DND-41 (cell line): Measurements from ENCODE around the gene PGM2L1.

Experiments used
- ATAC-seq: fragments of 200-7000 bp; cut with Tn5 transposase; 3 replicates; pipeline ENCODE4 v1.9.1; 2021; ENCODE audit warnings: low read depth; ENCODE audit not compliant: insufficient read depth
- DNase-seq: peaks from one replicate; pipeline ENCODE4 v3.0.0-alpha.2; 2020
- H2AFZ ChIP-seq: 2 replicates; pipeline ENCODE4 v1.6.0; 2012; ENCODE audit warnings: low read depth, low read length
- H3K27ac ChIP-seq: 2 replicates; pipeline ENCODE4 v1.5.1; 2012; ENCODE audit warnings: low read length, inconsistent platforms
- H3K27me3 ChIP-seq: fragments of 200-600 bp; sonication (generic); 2 replicates; pipeline ENCODE4 v1.6.0; 2012; ENCODE audit warnings: low read length, mild to moderate bottlenecking, inconsistent platforms; ENCODE audit not compliant: insufficient read depth, poor library complexity
- H3K36me3 ChIP-seq: 2 replicates; pipeline ENCODE4 v1.5.1; 2012; ENCODE audit warnings: low read length, inconsistent platforms; ENCODE audit not compliant: insufficient read depth
- H3K4me1 ChIP-seq: 2 replicates; pipeline ENCODE4 v1.5.1; 2012; ENCODE audit warnings: mild to moderate bottlenecking, low read length; ENCODE audit not compliant: insufficient read depth
- H3K4me2 ChIP-seq: 2 replicates; pipeline ENCODE4 v1.6.0; 2012; ENCODE audit warnings: mild to moderate bottlenecking, moderate library complexity, low read length, inconsistent platforms; ENCODE audit not compliant: insufficient read depth
- H3K4me3 ChIP-seq, 2 experiments: fragments of 200-600 bp in 1 of 2; shearing (Covaris generic) in 1 of 2; 2 replicates each; pipeline ENCODE4 v1.5.1; 2012 to 2016; ENCODE audit warnings: inconsistent platforms in 2 of 2, low read length in 2 of 2, mild to moderate bottlenecking in 2 of 2, low read depth in 1 of 2, moderate library complexity in 1 of 2
- H3K79me2 ChIP-seq: 2 replicates; pipeline ENCODE4 v1.6.0; 2012; ENCODE audit warnings: low read length, inconsistent platforms; ENCODE audit not compliant: insufficient read depth
- H3K9ac ChIP-seq: 2 replicates; pipeline ENCODE4 v1.6.0; 2012; ENCODE audit warnings: low read depth, mild to moderate bottlenecking, inconsistent platforms, low read length, moderate library complexity
- H3K9me3 ChIP-seq: 2 replicates; pipeline ENCODE4 v1.5.1; 2012; ENCODE audit warnings: low read length, moderate library complexity, mild to moderate bottlenecking, inconsistent platforms; ENCODE audit not compliant: insufficient read depth, severe bottlenecking
- H4K20me1 ChIP-seq: 2 replicates; pipeline ENCODE4 v1.6.0; 2012; ENCODE audit warnings: low read length; ENCODE audit not compliant: insufficient read depth
- EZH2 ChIP-seq: IDR thresholded peaks from 3 replicates; pipeline ENCODE4 v1.6.1; 2012; ENCODE audit warnings: borderline replicate concordance, low read depth, mild to moderate bottlenecking, moderate library complexity, low read length, inconsistent platforms; ENCODE audit not compliant: severe bottlenecking
- TF ChIP-seq, protein P1 (sequence below): IDR thresholded peaks from 2 replicates; pipeline ENCODE4 v1.5.1; 2012; ENCODE audit warnings: borderline replicate concordance, low read length, moderate library complexity, mild to moderate bottlenecking; ENCODE audit not compliant: poor library complexity, severe bottlenecking; ENCODE audit errors: extremely low read depth

Gene PGM2L1

DNA sequence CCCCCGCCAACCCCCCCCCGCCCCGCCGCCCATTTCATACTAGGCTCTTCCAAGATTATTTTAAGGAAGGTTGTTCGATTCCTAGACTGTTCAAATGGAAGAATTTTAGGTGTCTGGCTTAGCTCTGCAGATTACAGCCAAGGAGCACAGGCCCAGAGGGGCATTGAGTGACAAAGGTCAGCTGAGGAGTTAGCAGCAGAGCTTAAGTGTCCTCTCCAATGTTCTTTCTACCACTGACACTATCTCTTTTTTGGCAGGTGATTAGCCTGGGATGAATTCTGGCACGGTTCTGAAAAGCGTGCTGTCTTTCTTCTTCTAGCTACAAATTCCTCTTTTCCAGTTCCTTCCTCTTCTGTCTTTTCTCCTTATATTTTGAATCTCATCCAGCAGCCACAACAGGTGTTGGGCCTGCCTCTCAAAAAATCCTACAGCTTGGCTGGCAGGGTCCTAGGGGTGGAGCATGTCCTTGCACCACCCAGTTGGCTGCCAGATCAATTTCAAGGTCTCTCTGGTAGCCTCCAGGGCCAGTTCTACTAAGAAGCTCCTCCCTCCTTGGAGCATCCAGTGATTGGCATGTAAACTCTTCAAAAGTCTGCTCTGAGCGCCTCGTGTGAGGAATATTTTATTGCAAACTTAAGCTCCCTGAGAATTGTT lies 46.1 kb upstream of the PGM2L1 start:
- Histone ChIP-seq H3K9ac (no peak overlapping the region), H3K27ac (no peak overlapping the region), H3K4me2 (no peak overlapping the region), H3K4me1 (no peaks in the 10 kb centered on the region), H3K4me3 (no peak overlapping the region), H3K79me2 (no peaks in the 10 kb centered on the region), H3K9me3 (no peaks in the 10 kb centered on the region), H3K27me3 (peaks cover 11% of the 10 kb centered on the region), H2AFZ (no peak overlapping the region), H4K20me1 (no peaks in the 10 kb centered on the region), H3K36me3 (no peaks in the 10 kb centered on the region)
- no peak for TF ChIP-seq EZH2
- TF ChIP-seq, protein P1, sequence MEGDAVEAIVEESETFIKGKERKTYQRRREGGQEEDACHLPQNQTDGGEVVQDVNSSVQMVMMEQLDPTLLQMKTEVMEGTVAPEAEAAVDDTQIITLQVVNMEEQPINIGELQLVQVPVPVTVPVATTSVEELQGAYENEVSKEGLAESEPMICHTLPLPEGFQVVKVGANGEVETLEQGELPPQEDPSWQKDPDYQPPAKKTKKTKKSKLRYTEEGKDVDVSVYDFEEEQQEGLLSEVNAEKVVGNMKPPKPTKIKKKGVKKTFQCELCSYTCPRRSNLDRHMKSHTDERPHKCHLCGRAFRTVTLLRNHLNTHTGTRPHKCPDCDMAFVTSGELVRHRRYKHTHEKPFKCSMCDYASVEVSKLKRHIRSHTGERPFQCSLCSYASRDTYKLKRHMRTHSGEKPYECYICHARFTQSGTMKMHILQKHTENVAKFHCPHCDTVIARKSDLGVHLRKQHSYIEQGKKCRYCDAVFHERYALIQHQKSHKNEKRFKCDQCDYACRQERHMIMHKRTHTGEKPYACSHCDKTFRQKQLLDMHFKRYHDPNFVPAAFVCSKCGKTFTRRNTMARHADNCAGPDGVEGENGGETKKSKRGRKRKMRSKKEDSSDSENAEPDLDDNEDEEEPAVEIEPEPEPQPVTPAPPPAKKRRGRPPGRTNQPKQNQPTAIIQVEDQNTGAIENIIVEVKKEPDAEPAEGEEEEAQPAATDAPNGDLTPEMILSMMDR = no peak
- ATAC-seq = no peak
- DNase-seq = no peak

DNA sequence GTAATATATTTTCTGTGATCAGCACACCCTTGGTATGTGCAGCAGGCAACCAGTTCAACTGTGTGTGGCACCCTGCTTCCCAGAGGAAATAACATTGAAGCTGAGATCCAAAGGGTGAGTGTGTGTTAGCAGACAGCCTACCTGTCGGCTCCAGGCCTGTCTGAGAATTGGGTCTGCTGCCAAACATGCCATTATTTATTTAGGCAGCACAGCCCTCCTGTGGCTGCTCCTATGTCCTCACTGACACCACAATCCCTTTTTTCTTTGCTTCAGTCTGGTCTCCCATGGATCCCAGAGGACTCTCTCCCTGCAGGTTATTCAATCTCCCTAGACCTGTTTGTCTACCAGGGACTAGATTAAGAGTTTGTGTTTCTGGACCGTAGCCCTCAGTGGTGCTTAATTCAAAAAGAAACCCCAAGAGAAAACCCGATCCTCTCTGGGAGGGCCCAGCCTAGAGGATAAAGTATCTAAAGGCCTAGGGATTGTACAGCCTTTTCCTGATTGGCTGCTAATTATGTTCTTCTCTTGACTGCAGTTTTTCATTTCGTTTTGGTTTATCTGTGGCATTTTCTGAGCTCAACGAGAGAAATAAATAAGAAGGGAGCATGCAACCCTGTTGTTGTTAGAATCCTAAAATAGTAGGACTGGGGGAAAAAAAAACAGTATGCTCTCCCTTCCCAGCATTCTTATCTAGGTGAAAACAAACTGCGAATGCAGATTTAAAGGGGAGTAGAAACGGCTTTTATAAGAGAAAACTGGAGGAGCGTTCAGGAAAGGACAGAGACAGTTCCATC lies 45.0 kb upstream of the PGM2L1 start:
- Histone ChIP-seq H3K4me2 (no peak overlapping the region), H2AFZ (no peak overlapping the region), H3K27ac (no peak overlapping the region), H3K27me3 (peaks cover 11% of the 10 kb centered on the region), H3K79me2 (no peaks in the 10 kb centered on the region), H3K9ac (no peak overlapping the region), H3K36me3 (no peaks in the 10 kb centered on the region), H3K4me3 (no peak overlapping the region), H4K20me1 (no peaks in the 10 kb centered on the region), H3K4me1 (no peaks in the 10 kb centered on the region), H3K9me3 (no peaks in the 10 kb centered on the region)
- no peak for ATAC-seq
- TF ChIP-seq, protein P1 = no peak
- DNase-seq = no peak

DNA sequence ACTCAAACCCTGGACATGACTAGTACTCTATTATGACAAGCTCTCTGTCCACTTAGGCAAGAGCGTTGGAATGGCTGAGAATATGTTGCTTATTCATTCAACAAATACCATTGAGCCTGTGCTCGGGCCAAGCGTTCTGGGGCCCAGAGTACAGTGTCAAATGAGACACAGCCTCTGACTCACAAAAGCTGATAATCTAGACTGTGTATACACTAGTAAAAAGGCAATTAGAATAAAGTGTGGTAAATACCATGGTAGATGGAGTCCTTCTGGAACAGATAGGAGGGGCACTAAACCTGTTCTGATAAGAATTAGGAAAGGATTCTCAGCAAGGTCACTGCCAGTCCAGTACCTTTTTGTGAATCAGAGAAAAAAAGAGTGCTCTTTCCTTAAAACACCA lies 44.4 kb upstream of the PGM2L1 start:
- Histone ChIP-seq H3K79me2 (no peaks in the 10 kb centered on the region), H3K4me2 (no peak overlapping the region), H3K4me3 (no peak overlapping the region), H3K4me1 (no peaks in the 10 kb centered on the region), H4K20me1 (no peaks in the 10 kb centered on the region), H3K9me3 (no peaks in the 10 kb centered on the region), H3K36me3 (no peaks in the 10 kb centered on the region), H3K9ac (no peak overlapping the region), H3K27me3 (peaks cover 11% of the 10 kb centered on the region), H2AFZ (no peak overlapping the region), H3K27ac (no peak overlapping the region)
- DNase-seq (no peak), ATAC-seq (no peak)
- no peak for TF ChIP-seq EZH2
- TF ChIP-seq, protein P1 = no peak
